Trophoblast cell (in vitro differentiated cells and primary cell): ENCODE results near the gene PIK3CG.
"Not testable (repeated sequence)": the region's sequence is repeated elsewhere in the genome, so short reads cannot be mapped to it uniquely, and the experiment has no call there.

Source experiments
- DNase-seq, 2 donors: peaks; one replicate each; pipeline ENCODE4 v3.0.0-alpha.2; 2016
- H2AFZ ChIP-seq: 2 replicates; pipeline ENCODE4 v1.6.1; 2013; ENCODE audit warnings: low read length, moderate library complexity, mild to moderate bottlenecking; ENCODE audit not compliant: insufficient read depth, poor library complexity
- H2AK5ac ChIP-seq: 2 replicates; pipeline ENCODE4 v1.6.1; 2013; ENCODE audit warnings: mild to moderate bottlenecking, low read length
- H2BK120ac ChIP-seq: 2 replicates; pipeline ENCODE4 v1.6.1; 2013; ENCODE audit warnings: low read length, mild to moderate bottlenecking, moderate library complexity; ENCODE audit not compliant: insufficient read depth, poor library complexity
- H2BK12ac ChIP-seq: 2 replicates; pipeline ENCODE4 v1.6.1; 2013; ENCODE audit warnings: mild to moderate bottlenecking, low read length, moderate library complexity
- H2BK5ac ChIP-seq: 2 replicates; pipeline ENCODE4 v1.6.1; 2013; ENCODE audit warnings: low read length, low read depth, moderate library complexity, mild to moderate bottlenecking; ENCODE audit not compliant: poor library complexity
- H3K14ac ChIP-seq: 2 replicates; pipeline ENCODE4 v1.6.1; 2013; ENCODE audit warnings: mild to moderate bottlenecking, low read length
- H3K18ac ChIP-seq: 2 replicates; pipeline ENCODE4 v1.6.1; 2013; ENCODE audit warnings: mild to moderate bottlenecking, low read length
- H3K23ac ChIP-seq: 2 replicates; pipeline ENCODE4 v1.6.1; 2013; ENCODE audit warnings: low read length
- H3K27ac ChIP-seq: 2 replicates; pipeline ENCODE4 v1.5.1; 2013; ENCODE audit warnings: low read depth, mild to moderate bottlenecking, inconsistent platforms, low read length, moderate library complexity
- H3K27me3 ChIP-seq: 2 replicates; pipeline ENCODE4 v1.6.1; 2013; ENCODE audit warnings: inconsistent platforms, mild to moderate bottlenecking, low read length, moderate library complexity; ENCODE audit not compliant: insufficient read depth
- H3K36me3 ChIP-seq, 2 experiments: 1 replicate in 1 of 2; 2 replicates in 1 of 2; pipeline ENCODE4 v1.6.1; 2013; ENCODE audit warnings: low read length in 2 of 2, mild to moderate bottlenecking in 2 of 2, moderate library complexity in 1 of 2; ENCODE audit not compliant: insufficient read depth in 2 of 2, control insufficient read depth in 1 of 2
- H3K4ac ChIP-seq: 2 replicates; pipeline ENCODE4 v1.6.1; 2013; ENCODE audit warnings: low read depth, mild to moderate bottlenecking, low read length, moderate library complexity
- H3K4me1 ChIP-seq, 2 experiments: 1 replicate in 1 of 2; 2 replicates in 1 of 2; pipeline ENCODE4 v1.6.1; 2013; ENCODE audit warnings: low read length in 2 of 2, mild to moderate bottlenecking in 2 of 2, moderate library complexity in 1 of 2; ENCODE audit not compliant: insufficient read depth in 2 of 2, control insufficient read depth in 1 of 2
- H3K4me2 ChIP-seq: 2 replicates; pipeline ENCODE4 v1.6.1; 2013; ENCODE audit warnings: inconsistent platforms, mild to moderate bottlenecking, low read length, moderate library complexity
- H3K4me3 ChIP-seq: 2 replicates; pipeline ENCODE4 v1.5.1; 2013; ENCODE audit warnings: mild to moderate bottlenecking, low read depth, low read length, inconsistent platforms
- H3K79me1 ChIP-seq: one replicate; pipeline ENCODE4 v1.6.1; 2013; ENCODE audit warnings: low read length
- H3K79me2 ChIP-seq: 2 replicates; pipeline ENCODE4 v1.6.1; 2013; ENCODE audit warnings: low read length, mild to moderate bottlenecking; ENCODE audit not compliant: control insufficient read depth, insufficient read depth, poor library complexity
- H3K9ac ChIP-seq: 2 replicates; pipeline ENCODE4 v1.6.1; 2013; ENCODE audit warnings: mild to moderate bottlenecking, low read length
- H3K9me3 ChIP-seq: 2 replicates; pipeline ENCODE4 v1.6.1; 2013; ENCODE audit warnings: low read depth, mild to moderate bottlenecking, control low read depth, inconsistent platforms, low read length; ENCODE audit not compliant: insufficient read depth
- H4K12ac ChIP-seq: 2 replicates; pipeline ENCODE4 v1.6.1; 2013; ENCODE audit warnings: low read depth, mild to moderate bottlenecking, low read length, moderate library complexity
- H4K8ac ChIP-seq: 2 replicates; pipeline ENCODE4 v1.6.1; 2013; ENCODE audit warnings: low read depth, mild to moderate bottlenecking, low read length, moderate library complexity
- H4K91ac ChIP-seq: one replicate; pipeline ENCODE4 v1.6.1; 2013; ENCODE audit warnings: low read depth, mild to moderate bottlenecking, low read length, moderate library complexity
- WGBS: extraction: QIAGEN DNeasy Blood & Tissue Kit; methylation state at CpG from one replicate; pipeline ENCODE4 v1.1.7; 2013; ENCODE audit warnings: missing lambda C conversion rate; ENCODE audit not compliant: insufficient read length, insufficient coverage; ENCODE audit errors: extremely low coverage; 5-methylcytosine and 5-hydroxymethylcytosine counted together

PIK3CG gene

DNA sequence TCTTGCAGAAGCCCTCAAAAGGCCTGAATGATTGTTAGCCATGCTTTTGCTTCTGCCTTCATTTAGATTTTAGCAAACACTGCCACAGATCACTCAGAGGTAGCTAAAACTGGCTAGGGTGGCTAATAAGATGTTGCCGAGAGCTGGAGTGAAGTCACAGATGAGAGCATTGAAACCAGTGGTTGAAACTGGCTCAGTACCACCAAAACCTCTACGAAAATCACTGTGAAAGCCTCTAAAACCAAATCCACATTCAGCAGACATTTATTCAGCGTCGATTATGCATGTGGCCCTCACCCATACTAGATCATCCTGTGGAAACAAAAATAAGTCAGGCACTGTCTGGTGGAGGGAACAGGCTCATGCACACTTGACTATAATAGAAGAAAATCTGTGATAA lies 50.8 kb downstream of the PIK3CG start:
- Histone ChIP-seq H3K79me2 (no peaks in the 10 kb centered on the region), H3K4me3 (no peak overlapping the region), H4K8ac (no peak overlapping the region), H3K9me3 (no peaks in the 10 kb centered on the region), H2AK5ac (no peak overlapping the region), H3K79me1 (no peaks in the 10 kb centered on the region), H2AFZ (no peak overlapping the region), H3K18ac (no peak overlapping the region), H3K23ac (no peak overlapping the region), H3K36me3 (no peaks in the 10 kb centered on the region), H2BK120ac (no peak overlapping the region), H4K91ac (no peak overlapping the region), H3K14ac (no peak overlapping the region), H2BK5ac (no peak overlapping the region), H3K9ac (no peak overlapping the region), H4K12ac (no peak overlapping the region), H3K27me3 (no peaks in the 10 kb centered on the region), H3K4me1 (no peaks in the 10 kb centered on the region), H3K27ac (no peak overlapping the region), H3K4ac (no peak overlapping the region), H3K4me2 (no peak overlapping the region), H2BK12ac (no peak overlapping the region)
- DNase-seq, result no peak
- no CpG with 5 or more reads among the region's 4 CpGs for WGBS

DNA sequence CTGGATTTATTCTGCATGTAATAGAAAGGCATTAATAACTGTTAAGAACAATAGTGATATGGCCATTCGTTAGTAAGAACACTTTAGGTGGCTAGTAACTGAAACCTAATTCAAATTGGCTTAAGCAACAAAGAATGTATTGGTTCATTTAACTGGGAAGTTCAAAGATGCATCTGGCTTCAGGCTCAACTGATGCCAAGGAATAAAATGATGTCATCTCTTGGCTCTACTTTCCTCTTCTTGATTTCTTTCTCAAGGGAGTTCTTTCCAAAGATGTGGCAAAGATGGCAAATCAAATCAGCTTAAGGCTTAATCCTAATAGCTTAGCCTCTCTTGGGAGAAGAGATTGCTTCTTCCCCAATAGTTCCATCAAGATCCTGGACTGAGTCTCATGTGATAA lies 51.6 kb downstream of the PIK3CG start:
- Histone ChIP-seq H4K8ac (no peak overlapping the region), H3K14ac (no peak overlapping the region), H3K79me2 (no peaks in the 10 kb centered on the region), H3K23ac (no peak overlapping the region), H3K36me3 (no peaks in the 10 kb centered on the region), H3K4me3 (no peak overlapping the region), H2AK5ac (no peak overlapping the region), H3K9me3 (no peaks in the 10 kb centered on the region), H3K4ac (no peak overlapping the region), H2AFZ (no peak overlapping the region), H3K79me1 (no peaks in the 10 kb centered on the region), H4K91ac (no peak overlapping the region), H3K18ac (no peak overlapping the region), H3K9ac (no peak overlapping the region), H3K27me3 (no peaks in the 10 kb centered on the region), H3K4me1 (no peaks in the 10 kb centered on the region), H2BK12ac (no peak overlapping the region), H3K27ac (no peak overlapping the region), H2BK120ac (no peak overlapping the region), H4K12ac (no peak overlapping the region), H2BK5ac (no peak overlapping the region), H3K4me2 (no peak overlapping the region)
- DNase-seq, result no peak
- WGBS, result no CpG with 5 or more reads among the region's 1 CpG

GRCh38 chr7:106918991-106919390 lies 53.9 kb downstream of the PIK3CG start:
- no peaks in the 10 kb centered on the region for H3K79me1 ChIP-seq
- WGBS, result no CpG with 5 or more reads among the region's 3 CpGs
- H4K91ac ChIP-seq, result no peak overlapping the region
- no peak overlapping the region for H3K14ac ChIP-seq
- H3K9ac ChIP-seq, result no peak overlapping the region
- H3K27me3 ChIP-seq, result no peaks in the 10 kb centered on the region
- no peaks in the 10 kb centered on the region for H3K36me3 ChIP-seq
- H2AK5ac ChIP-seq, result no peak overlapping the region
- H3K27ac ChIP-seq, result no peak overlapping the region
- no peak overlapping the region for H3K23ac ChIP-seq
- H2AFZ ChIP-seq, result no peak overlapping the region
- H3K4me1 ChIP-seq, result no peaks in the 10 kb centered on the region
- no peak overlapping the region for H4K12ac ChIP-seq
- H3K4ac ChIP-seq, result no peak overlapping the region
- H3K9me3 ChIP-seq, result no peaks in the 10 kb centered on the region
- no peak overlapping the region for H3K4me3 ChIP-seq
- no peak overlapping the region for H3K4me2 ChIP-seq
- H2BK120ac ChIP-seq, result no peak overlapping the region
- H4K8ac ChIP-seq, result no peak overlapping the region
- H3K18ac ChIP-seq, result no peak overlapping the region
- DNase-seq, result no peak
- H2BK12ac ChIP-seq, result no peak overlapping the region
- no peaks in the 10 kb centered on the region for H3K79me2 ChIP-seq
- no peak overlapping the region for H2BK5ac ChIP-seq

DNA sequence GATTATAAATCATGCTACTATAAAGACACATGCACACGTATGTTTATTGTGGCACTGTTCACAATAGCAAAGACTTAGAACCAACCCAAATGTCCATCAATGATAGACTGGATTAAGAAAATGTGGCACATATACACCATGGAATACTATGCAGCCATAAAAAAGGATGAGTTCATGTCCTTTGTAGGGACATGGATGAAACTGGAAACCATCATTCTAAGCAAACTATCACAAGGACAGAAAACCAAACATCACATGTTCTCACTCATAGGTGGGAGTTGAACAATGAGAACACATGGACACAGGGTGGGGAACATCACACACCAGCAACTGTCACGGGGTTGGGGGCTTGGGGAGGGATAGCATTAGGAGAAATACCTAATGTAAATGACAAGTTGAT lies 59.4 kb downstream of the PIK3CG start:
- not testable (repeated sequence) for H3K23ac ChIP-seq, H2BK120ac ChIP-seq, H2BK12ac ChIP-seq, H3K27ac ChIP-seq, H3K4ac ChIP-seq, H4K91ac ChIP-seq, H3K4me3 ChIP-seq, DNase-seq, H3K27me3 ChIP-seq, H2BK5ac ChIP-seq, H3K79me2 ChIP-seq, H4K12ac ChIP-seq, H3K9me3 ChIP-seq, H3K36me3 ChIP-seq, H3K79me1 ChIP-seq, H3K4me1 ChIP-seq, H2AFZ ChIP-seq, H3K4me2 ChIP-seq, H2AK5ac ChIP-seq, H3K9ac ChIP-seq, H3K14ac ChIP-seq, H3K18ac ChIP-seq, H4K8ac ChIP-seq
- no CpG with 5 or more reads among the region's 2 CpGs for WGBS
